A549 (cell line): ENCODE measurements around the gene HOXD8.

Experiments used
- MYC ChIP-seq: IDR thresholded peaks from 2 replicates; pipeline ENCODE4 v1.6.1; 2012; ENCODE audit warnings: mild to moderate bottlenecking, inconsistent platforms, low read length, improper control_type of control experiment, borderline replicate concordance
- TF ChIP-seq, protein P1 (sequence below): fragments of >200 bp; sonication (Bioruptor Twin); formaldehyde crosslinking; IDR thresholded peaks from 3 replicates; pipeline ENCODE4 v1.5.1; 2016

DNA sequence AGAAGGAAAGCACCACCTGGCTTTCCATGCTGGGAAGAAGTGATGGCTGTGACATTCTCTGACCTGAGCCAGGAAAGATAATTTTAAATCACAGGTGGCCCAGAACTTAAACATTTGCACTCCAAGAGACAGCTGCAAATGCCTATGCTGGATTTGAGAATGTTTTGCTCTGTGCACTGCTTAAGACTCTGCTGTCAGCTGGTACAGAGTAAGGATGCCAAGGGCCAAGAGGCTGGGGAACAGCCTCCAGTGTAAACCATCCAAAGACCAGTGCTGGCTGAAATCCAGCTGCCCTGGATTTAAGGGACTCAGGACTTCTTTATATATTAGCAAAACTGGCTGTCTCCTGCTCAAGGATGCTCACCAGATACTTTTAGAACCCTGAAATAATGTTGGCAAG, 3.9 kb downstream of the HOXD8 start:
- TF ChIP-seq, protein P1, sequence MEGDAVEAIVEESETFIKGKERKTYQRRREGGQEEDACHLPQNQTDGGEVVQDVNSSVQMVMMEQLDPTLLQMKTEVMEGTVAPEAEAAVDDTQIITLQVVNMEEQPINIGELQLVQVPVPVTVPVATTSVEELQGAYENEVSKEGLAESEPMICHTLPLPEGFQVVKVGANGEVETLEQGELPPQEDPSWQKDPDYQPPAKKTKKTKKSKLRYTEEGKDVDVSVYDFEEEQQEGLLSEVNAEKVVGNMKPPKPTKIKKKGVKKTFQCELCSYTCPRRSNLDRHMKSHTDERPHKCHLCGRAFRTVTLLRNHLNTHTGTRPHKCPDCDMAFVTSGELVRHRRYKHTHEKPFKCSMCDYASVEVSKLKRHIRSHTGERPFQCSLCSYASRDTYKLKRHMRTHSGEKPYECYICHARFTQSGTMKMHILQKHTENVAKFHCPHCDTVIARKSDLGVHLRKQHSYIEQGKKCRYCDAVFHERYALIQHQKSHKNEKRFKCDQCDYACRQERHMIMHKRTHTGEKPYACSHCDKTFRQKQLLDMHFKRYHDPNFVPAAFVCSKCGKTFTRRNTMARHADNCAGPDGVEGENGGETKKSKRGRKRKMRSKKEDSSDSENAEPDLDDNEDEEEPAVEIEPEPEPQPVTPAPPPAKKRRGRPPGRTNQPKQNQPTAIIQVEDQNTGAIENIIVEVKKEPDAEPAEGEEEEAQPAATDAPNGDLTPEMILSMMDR: no peak
- no peak for TF ChIP-seq MYC
